K562 (cell line): ENCODE data around the gene PTP4A2. TPM values are rescaled to one million over a fixed set of nuclear protein-coding genes. Genes with fewer than 3 reads are reported as not detected.

Experiments used
- ARID2 ChIP-seq: fragments of 450-650 bp; IDR thresholded peaks from 2 replicates; pipeline ENCODE4 v1.6.1; 2017; ENCODE audit warnings: antibody characterized with exemption, mild to moderate bottlenecking
- BRCA1 ChIP-seq, 2 experiments: fragments of 450-650 bp in 1 of 2; sonication (generic) in 1 of 2; formaldehyde crosslinking in 1 of 2; IDR thresholded peaks; 2 replicates each; pipeline versions ENCODE4 v1.5.0 to v1.6.1; 2017 to 2020; ENCODE audit warnings: mild to moderate bottlenecking in 1 of 2, missing genetic modification reagents in 1 of 2
- CBFA2T2 ChIP-seq: fragments of 450-650 bp; conservative IDR thresholded peaks from 2 replicates; pipeline ENCODE4 v1.6.1; 2017; ENCODE audit warnings: mild to moderate bottlenecking
- CREB1 ChIP-seq, 2 experiments: sonication (generic) in 1 of 2; formaldehyde crosslinking in 1 of 2; IDR thresholded peaks; 2 replicates each; pipeline versions ENCODE4 v1.6.1 to v1.8.0; 2012 to 2022; ENCODE audit warnings: inconsistent platforms in 1 of 2, mild to moderate bottlenecking in 1 of 2, missing genetic modification reagents in 1 of 2, moderate library complexity in 1 of 2
- CSDE1 ChIP-seq, 2 experiments: fragments of 450-650 bp; IDR thresholded peaks; 2 replicates each; pipeline ENCODE4 v1.6.1; 2016; ENCODE audit warnings: mild to moderate bottlenecking in 1 of 2
- ESRRB ChIP-seq: fragments of 250-450 bp; sonication (Bioruptor Pico); IDR thresholded peaks from 2 replicates; pipeline ENCODE4 v1.5.0; 2020; ENCODE audit warnings: mild to moderate bottlenecking, moderate library complexity, borderline replicate concordance
- NBN ChIP-seq: fragments of 450-650 bp; IDR thresholded peaks from 2 replicates; pipeline ENCODE4 v1.6.1; 2016; ENCODE audit warnings: low read depth, mild to moderate bottlenecking
- POLR3G ChIP-seq: IDR thresholded peaks from 2 replicates; pipeline ENCODE4 v1.6.1; 2011; ENCODE audit not compliant: insufficient read length, insufficient replicate concordance; ENCODE audit errors: extremely low read depth
- TAF15 ChIP-seq: fragments of 200-400 bp; formaldehyde crosslinking; IDR thresholded peaks from 2 replicates; pipeline ENCODE4 v1.6.1; 2017; ENCODE audit warnings: mild to moderate bottlenecking, low read depth, low read length, moderate library complexity
- YY1 ChIP-seq, 3 experiments: IDR thresholded peaks; 2 replicates each; pipeline ENCODE4 v1.6.1; 2011; ENCODE audit warnings: low read length in 2 of 3, mild to moderate bottlenecking in 2 of 3, moderate library complexity in 2 of 3, borderline replicate concordance in 1 of 3, control low read depth in 1 of 3, low read depth in 1 of 3; ENCODE audit not compliant: insufficient read depth in 3 of 3, insufficient replicate concordance in 2 of 3, control insufficient read depth in 1 of 3, insufficient read length in 1 of 3; ENCODE audit errors: extremely low read depth in 1 of 3
- ZNF445 ChIP-seq: fragments of 250-450 bp; sonication (Bioruptor Pico); IDR thresholded peaks from 2 replicates; pipeline ENCODE4 v1.4.0; 2020; ENCODE audit warnings: low read depth, mild to moderate bottlenecking, moderate library complexity
- ZNF668 ChIP-seq: fragments of 250-450 bp; sonication (Bioruptor Pico); IDR thresholded peaks from 2 replicates; pipeline ENCODE4 v1.8.0; 2022; ENCODE audit warnings: mild to moderate bottlenecking, inconsistent platforms
- polyA plus RNA-seq, 8 experiments: library from polyadenylated mRNA; depleted of rRNA in 4 of 8; stranded (reverse) in 5 of 8; unstranded in 3 of 8; fragments of >200 nt; fragmentation: Nextera tagmentation in 2 of 8; fragmentation: Illumina TruSeq in 1 of 8; extraction: Ambion mirVana in 2 of 8; extraction: Trizol in 1 of 8; gene quantifications; 2 replicates each; pipeline versions ENCODE4 v1.2.1 to v1.2.3, GENCODE V29; 2011 to 2014; ENCODE audit warnings: inconsistent platforms in 1 of 8, missing spikeins in 1 of 8
- total RNA-seq, 7 experiments: library from RNA; depleted of rRNA in 6 of 7; stranded (reverse); fragments of >200 nt in 6 of 7; fragmentation: Illumina TruSeq in 2 of 7; extraction: Trizol in 2 of 7; gene quantifications; 2 replicates each; pipeline versions ENCODE4 v1.2.1 to v1.2.3, GENCODE V29; 2011 to 2021; ENCODE audit warnings: low replicate concordance in 1 of 7
- TF ChIP-seq, protein P1 (sequence below): fragments of 450-650 bp; IDR thresholded peaks from one replicate; pipeline ENCODE4 v1.6.1; 2018; ENCODE audit warnings: mild to moderate bottlenecking, moderate library complexity; ENCODE audit not compliant: partially characterized antibody
- TF ChIP-seq, protein P2 (sequence below): fragments of 450-650 bp; IDR thresholded peaks from 2 replicates; pipeline ENCODE4 v1.6.1; 2017; ENCODE audit warnings: antibody characterized with exemption
- TF ChIP-seq, protein P3 (sequence below): IDR thresholded peaks from 2 replicates; pipeline ENCODE4 v1.6.1; 2016; ENCODE audit warnings: missing genetic modification characterization, missing compliant biosample characterization
- TF ChIP-seq, protein P4 (sequence below): fragments of 450-650 bp; IDR thresholded peaks from 2 replicates; pipeline ENCODE4 v1.6.1; 2016; ENCODE audit warnings: mild to moderate bottlenecking
- TF ChIP-seq, protein P5 (sequence below): fragments of 250-450 bp; sonication (Bioruptor Pico); IDR thresholded peaks from 2 replicates; pipeline ENCODE4 v1.9.0; 2021; ENCODE audit warnings: mild to moderate bottlenecking

Gene PTP4A2
- total and polyA plus RNA-seq, 9 of the 15 experiments (the other 6 are each of a cell fraction or from before 2014, with no cell fraction given): 197 to 870 (median 480) TPM

DNA sequence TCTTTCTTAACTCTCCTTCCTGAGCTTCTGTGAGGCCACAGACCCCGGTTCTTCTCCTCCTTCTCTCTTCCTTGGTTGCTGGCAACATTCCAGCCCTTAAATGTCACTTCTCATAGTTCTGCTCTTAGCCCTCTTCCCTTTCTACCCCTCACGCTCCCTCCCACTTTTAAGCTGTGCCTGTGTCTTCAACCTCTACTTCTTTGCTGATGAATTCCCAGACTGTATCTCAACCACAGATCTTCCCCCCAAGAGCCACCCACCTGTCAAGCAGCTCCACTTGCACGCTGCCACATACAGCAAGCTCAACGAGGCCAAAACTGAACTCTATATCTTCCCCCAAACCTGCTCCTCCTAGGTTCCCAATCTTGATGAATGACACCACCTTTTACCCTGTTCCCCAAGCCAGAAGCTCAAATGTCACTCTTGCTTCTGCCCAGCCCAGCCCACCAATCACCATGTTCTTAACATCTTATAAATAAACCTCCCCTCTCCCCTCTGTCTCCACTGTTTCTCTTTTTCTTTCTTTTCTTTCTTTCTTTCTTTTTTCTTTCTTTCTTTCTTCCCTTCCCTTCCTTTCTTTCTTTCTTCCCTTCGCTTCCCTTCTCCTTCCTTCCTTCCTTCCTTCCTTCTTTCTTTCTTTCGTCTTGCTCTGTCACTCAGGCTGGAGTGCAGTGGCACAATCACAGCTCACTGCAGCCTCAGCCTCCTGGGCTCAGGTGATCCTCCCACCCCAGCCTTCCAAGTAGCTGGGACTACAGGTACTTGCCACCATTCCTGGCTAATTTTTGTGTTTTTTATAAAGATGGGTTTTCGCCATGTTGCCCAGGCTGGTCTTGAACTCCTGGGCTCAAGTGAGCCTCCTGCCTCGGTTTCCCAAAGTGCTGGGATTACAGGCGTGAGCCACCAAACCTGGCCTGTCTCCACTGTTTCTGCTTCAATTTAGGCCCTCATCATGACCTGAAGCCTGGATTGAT, 19.8 kb upstream of the PTP4A2 start (continued):
- TF ChIP-seq ARID2 (0 out of 2 replicates have a peak, but pooled peaks have one; percentile 32), YY1 (IDR thresholded peaks at IDR 0.05; ENCODE audit: borderline replicate concordance in 1 of 3, control insufficient read depth in 1 of 3, extremely low read depth in 1 of 3, insufficient read depth in 3 of 3, insufficient read length in 1 of 3, insufficient replicate concordance in 2 of 3, low read depth in 1 of 3, low read length in 2 of 3) (no peak), POLR3G (no peak), TAF15 (no peak), CBFA2T2 (0 out of 2 replicates have a peak, but pooled peaks have one; percentile 9), CREB1 (IDR thresholded peaks at IDR 0.05) (no peak), CREB1 (CRISPR knock-in tag; IDR thresholded peaks at IDR 0.05) (no peak; the same call in 1 of the 2 replicates), CSDE1 (IDR thresholded peaks at IDR 0.05) (peak in 1 of 2 experiments; percentile 57; a peak in 1 of 4 replicates), ESRRB (CRISPR knock-in tag) (no peak), ZNF668 (CRISPR knock-in tag) (no peak), ZNF445 (0 out of 2 replicates have a peak, but pooled peaks have one; percentile 1), NBN (peak; percentile 95), BRCA1 (IDR thresholded peaks at IDR 0.05) (no peak), BRCA1 (CRISPR knock-in tag; IDR thresholded peaks at IDR 0.05) (no peak)
- TF ChIP-seq, protein P1, sequence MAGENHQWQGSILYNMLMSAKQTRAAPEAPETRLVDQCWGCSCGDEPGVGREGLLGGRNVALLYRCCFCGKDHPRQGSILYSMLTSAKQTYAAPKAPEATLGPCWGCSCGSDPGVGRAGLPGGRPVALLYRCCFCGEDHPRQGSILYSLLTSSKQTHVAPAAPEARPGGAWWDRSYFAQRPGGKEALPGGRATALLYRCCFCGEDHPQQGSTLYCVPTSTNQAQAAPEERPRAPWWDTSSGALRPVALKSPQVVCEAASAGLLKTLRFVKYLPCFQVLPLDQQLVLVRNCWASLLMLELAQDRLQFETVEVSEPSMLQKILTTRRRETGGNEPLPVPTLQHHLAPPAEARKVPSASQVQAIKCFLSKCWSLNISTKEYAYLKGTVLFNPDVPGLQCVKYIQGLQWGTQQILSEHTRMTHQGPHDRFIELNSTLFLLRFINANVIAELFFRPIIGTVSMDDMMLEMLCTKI: no peak
- TF ChIP-seq, protein P2, sequence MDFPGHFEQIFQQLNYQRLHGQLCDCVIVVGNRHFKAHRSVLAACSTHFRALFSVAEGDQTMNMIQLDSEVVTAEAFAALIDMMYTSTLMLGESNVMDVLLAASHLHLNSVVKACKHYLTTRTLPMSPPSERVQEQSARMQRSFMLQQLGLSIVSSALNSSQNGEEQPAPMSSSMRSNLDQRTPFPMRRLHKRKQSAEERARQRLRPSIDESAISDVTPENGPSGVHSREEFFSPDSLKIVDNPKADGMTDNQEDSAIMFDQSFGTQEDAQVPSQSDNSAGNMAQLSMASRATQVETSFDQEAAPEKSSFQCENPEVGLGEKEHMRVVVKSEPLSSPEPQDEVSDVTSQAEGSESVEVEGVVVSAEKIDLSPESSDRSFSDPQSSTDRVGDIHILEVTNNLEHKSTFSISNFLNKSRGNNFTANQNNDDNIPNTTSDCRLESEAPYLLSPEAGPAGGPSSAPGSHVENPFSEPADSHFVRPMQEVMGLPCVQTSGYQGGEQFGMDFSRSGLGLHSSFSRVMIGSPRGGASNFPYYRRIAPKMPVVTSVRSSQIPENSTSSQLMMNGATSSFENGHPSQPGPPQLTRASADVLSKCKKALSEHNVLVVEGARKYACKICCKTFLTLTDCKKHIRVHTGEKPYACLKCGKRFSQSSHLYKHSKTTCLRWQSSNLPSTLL: no peak
- TF ChIP-seq, protein P3, sequence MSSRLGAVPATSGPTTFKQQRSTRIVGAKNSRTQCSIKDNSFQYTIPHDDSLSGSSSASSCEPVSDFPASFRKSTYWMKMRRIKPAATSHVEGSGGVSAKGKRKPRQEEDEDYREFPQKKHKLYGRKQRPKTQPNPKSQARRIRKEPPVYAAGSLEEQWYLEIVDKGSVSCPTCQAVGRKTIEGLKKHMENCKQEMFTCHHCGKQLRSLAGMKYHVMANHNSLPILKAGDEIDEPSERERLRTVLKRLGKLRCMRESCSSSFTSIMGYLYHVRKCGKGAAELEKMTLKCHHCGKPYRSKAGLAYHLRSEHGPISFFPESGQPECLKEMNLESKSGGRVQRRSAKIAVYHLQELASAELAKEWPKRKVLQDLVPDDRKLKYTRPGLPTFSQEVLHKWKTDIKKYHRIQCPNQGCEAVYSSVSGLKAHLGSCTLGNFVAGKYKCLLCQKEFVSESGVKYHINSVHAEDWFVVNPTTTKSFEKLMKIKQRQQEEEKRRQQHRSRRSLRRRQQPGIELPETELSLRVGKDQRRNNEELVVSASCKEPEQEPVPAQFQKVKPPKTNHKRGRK: peak; percentile 100
- TF ChIP-seq, protein P4, sequence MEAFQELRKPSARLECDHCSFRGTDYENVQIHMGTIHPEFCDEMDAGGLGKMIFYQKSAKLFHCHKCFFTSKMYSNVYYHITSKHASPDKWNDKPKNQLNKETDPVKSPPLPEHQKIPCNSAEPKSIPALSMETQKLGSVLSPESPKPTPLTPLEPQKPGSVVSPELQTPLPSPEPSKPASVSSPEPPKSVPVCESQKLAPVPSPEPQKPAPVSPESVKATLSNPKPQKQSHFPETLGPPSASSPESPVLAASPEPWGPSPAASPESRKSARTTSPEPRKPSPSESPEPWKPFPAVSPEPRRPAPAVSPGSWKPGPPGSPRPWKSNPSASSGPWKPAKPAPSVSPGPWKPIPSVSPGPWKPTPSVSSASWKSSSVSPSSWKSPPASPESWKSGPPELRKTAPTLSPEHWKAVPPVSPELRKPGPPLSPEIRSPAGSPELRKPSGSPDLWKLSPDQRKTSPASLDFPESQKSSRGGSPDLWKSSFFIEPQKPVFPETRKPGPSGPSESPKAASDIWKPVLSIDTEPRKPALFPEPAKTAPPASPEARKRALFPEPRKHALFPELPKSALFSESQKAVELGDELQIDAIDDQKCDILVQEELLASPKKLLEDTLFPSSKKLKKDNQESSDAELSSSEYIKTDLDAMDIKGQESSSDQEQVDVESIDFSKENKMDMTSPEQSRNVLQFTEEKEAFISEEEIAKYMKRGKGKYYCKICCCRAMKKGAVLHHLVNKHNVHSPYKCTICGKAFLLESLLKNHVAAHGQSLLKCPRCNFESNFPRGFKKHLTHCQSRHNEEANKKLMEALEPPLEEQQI: no peak; the same call in 1 of the 2 replicates
- TF ChIP-seq, protein P5, sequence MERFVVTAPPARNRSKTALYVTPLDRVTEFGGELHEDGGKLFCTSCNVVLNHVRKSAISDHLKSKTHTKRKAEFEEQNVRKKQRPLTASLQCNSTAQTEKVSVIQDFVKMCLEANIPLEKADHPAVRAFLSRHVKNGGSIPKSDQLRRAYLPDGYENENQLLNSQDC: no peak
